GM19043 (cell line): Measurements from ENCODE around the gene GRAMD1B.
A peak's percentile ranks its signal among the peaks of the same experiment; 100 is the strongest.

Experiments used
- ATAC-seq: cut with Tn5 transposase; IDR thresholded peaks from one replicate; pipeline ENCODE4 v1.9.1; 2021; ENCODE audit warnings: low read depth; ENCODE audit not compliant: unreplicated experiment

Gene GRAMD1B

DNA sequence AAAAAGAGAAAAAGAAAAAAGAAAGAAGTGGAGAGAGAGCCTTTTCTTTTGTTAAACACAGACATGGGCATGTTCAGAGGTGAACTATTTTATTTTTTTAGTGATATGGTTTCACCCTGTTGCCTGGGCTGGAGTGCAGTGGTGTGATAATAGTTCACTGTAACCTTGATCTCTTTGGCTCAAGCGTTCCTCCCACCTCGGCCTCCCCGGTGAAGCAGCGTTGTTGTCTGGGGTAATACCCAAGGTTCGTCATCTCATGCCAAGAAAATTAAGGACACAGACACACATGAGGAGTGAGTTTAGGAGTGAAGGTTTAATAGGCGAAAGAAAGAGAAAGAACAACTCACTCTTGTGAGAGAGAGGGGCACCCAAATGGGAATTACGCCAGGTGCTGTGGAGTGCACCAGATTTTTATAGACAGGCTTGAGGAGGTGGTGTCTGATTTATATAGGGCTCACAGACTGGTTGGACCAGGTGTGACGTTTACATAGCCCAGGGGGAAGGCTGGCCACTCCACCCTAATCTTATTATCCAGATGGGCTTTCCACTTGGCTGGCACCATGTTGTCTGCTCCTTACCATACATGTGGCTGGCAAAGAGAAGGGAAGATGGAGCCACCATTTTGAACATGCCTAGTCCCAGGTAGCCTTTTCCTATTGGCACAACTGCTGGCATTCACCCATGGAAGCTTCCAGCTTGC lies 42.3 kb downstream of the GRAMD1B start:
- no peak for ATAC-seq

GRCh38 chr11:123473941-123474677 lies 44.0 kb downstream of the GRAMD1B start:
- ATAC-seq = no peak

DNA sequence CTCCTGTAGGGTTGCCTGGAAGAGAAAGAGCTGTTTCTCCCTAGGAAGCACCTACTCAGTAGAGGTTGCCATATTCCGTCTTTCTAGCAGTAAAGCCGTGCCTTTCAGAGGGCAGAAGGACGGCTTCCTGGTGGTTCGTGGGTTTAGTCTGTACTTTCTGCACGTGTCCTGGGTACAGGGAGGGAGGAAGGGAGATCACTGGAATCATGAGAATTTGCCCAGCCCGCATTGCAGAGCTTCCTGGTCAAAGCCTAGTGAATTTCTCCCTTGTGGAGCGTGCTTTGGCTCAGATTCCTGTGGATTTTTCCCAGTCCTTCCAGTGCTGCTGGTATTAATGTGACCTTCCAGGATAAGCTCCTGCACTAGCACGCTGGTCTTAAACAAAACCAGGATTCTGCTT lies 44.9 kb downstream of the GRAMD1B start:
- no peak for ATAC-seq

DNA sequence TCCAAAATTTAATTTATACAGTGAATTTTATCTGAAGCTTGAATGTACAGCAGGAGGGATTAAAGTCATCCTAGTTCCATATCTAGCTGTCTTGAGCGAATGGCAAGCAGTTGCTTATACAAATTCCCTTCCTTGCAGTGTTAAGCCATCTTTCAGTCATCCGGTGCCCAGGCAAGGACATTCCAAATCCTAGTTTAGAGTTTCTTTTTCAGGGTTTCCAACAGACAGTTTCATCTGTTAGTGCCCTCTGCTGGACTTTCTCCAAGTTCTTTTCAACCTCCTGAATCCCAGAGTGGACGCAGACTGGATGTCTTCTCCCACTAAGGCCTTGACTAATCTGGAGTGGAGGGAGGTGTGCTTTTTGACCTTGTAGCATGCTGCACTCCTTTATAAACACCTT lies 45.4 kb downstream of the GRAMD1B start:
- ATAC-seq = no peak

- no peak for ATAC-seq
Measured at GRCh38 chr11:123477205-123477907, 47.3 kb downstream of the GRAMD1B start.

DNA sequence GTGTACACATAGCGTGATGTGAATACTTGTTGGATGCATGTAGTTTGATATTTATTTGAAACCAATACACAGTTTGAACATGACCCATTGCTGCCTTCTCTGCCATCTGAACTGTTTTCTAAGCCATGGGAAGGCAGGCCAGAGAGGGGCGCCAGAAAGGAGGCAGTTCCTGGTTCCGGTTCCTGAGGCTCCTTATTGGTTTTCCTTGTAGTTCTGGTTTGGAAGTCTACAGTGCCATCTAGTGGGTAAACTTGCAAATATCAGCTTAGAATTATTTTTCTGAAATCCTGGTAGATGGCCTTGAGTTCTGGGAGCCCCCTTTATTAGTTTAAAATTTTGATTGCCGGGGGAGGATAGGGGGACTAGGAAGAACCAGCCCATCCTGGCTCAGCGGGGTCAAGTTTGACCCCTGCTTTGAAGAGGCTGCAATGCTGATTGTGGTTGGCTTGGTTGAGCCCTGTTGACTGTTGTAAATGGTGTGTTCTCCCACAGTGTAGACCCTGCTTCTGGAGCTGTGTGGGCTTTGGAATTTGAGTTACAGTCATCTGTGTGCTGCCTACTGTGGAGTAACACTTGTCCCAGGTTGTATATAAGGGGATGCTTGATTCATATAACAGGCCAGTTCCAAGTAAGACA lies 48.4 kb downstream of the GRAMD1B start:
- no peak for ATAC-seq

- ATAC-seq = peak; percentile 67
Measured at GRCh38 chr11:123479048-123479837, 49.2 kb downstream of the GRAMD1B start.

DNA sequence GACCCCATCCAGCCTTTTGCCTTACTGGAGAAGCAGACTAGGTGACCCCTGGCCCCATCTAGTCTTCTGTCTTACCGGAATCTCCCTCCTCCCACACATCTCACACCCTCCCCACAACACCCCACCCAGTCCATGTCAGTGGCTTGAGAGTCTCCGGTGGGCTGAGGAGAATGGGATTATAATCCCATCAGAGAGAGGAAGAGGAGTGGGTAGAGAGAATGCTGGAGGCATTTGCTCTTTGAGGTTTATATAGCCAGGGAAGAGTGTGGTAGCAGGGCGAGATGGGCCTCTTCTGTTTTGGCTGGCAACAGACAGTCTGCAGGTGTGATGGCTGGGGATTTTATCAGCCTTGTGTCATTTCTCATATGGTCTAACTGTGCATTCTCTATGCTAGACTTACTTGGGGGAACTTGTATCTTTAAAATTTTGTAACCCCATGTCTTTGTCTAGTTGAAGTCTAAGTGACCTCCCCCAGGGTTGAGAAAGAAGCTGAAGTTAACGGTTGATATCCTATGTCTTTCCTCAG lies 50.3 kb downstream of the GRAMD1B start:
- ATAC-seq = no peak

DNA sequence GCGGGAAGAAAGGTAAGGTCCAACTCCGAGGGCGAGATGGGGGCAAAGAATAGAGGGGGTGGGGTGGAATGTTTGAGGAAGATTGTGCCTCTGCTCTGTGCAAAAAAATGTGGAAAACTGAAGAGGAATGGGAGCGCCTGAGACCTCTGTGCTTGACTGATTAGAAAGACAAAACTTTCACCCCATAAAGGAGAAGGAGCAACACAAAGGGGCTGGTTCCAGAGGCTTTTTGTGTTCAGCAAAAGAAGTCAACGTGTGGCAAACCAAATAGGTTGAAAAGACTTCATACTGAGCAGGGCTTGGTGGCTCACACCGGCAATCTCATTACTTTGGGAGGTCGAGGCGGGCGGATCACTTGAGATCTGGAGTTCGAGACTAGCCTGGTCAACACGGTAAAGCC lies 50.8 kb downstream of the GRAMD1B start:
- no peak for ATAC-seq

DNA sequence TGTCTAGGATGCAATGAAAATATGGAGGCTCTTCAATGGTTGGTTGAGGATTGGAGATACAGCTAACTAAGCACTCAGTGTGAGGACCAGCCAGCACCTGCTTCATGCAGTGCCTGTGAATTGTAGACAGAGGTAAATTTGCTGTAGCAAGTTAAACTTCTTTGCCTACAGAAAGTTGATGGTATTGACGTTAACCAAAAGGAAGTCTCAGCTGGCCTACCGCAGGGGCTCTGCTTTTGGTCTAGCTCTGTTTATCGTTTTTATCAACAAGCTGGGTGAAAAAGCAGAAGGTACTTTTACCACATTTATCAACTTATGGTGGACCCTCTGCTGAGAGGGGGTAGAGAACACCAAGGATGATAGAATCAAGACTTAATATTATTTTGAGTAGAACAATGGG lies 51.6 kb downstream of the GRAMD1B start:
- no peak for ATAC-seq

DNA sequence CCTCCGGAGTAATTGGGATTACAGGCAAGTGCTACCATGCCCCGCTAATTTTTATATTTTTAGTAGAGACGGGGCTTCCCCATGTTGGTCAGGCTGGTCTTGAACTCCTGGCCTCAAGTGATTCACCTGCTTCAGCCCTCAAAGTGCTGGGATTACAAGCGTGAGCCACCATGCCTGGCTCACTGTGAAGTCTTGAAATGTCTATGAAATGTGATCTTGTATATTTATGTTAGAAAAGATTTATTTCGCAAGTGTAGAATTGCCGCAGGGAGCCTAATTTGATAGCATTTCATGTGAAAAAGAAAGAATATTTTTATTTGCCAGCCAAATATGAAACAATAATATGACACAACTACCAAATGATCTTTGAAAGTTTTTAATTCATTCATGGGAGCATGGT lies 52.1 kb downstream of the GRAMD1B start:
- ATAC-seq = no peak

DNA sequence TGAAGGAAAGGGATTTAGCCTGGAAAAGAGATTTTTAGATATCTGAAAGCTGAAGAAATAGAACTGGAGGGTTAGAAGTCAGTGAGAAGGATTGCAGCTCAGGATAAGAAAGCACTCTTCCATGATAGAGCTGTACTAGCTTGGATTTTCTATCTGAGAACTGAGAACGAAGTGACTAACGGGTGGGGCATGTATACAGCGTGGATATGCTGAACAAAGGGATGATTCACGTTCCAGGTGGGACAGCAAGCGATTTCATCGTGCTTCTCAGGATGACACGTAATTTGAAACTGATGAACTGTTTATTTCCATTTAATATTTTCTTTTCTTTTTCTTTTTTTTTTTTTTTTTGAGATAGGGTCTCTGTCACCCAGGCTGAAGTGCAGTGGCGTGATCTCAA lies 53.0 kb downstream of the GRAMD1B start:
- ATAC-seq = no peak

DNA sequence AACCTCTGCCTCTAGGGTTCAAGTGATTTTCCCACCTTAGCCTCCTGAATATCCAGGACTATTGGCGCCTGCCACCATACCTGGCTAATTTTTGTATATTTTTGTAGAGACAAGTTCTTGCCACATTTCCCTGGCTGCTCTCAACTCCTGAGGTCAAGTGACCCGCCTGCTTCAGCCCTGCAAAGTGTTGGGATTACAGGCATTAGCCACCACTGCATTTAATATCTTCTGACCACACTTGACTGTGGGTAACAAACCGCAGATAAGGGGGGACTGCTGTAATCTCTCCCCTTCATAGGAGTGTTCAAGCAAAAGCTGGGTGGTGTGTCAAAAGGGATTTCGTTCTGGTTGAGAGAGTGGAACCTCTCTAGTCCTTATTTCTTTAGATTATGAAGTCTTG lies 53.4 kb downstream of the GRAMD1B start:
- ATAC-seq = no peak

DNA sequence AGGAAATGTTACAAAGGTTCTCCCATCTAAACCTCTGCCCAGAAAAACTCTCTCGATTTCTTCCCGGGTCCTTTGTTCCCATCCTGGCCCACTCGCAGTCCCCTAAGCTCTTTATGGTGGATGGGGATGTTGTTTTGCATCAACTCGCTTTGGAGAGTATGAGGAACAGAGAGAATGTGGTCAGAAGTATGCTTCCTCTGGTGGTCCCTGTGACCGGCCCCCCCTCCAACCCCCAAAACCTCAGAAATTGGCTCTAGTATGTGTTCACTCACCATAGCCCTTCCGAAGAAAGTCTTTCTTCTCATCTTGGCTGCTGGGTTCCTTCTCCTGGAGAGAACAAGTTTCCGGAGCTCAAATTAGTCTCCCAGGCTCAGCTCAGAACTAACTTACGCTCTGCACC lies 54.4 kb downstream of the GRAMD1B start:
- peak; percentile 41 for ATAC-seq

- ATAC-seq = no peak
Measured at GRCh38 chr11:123487157-123487744, 57.2 kb downstream of the GRAMD1B start.

DNA sequence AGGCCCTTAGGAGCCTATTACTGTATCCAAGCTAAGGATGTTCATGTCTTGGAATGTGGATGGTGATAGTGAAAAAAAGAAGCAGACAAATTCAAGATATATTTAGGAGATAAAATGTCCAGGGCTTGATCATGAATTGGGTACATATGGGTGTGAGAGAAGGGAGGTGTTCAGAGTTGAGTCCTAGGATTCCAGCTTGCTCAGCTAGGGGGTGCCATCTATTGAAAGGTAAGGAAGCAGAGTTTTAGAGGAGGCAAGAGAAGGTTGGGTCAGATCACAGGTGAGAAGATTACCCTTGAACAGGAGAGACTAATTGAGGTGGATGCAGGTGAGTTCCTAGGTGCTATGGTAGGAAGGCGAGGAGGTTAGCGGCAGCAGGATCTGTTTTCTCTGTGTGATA lies 60.5 kb downstream of the GRAMD1B start:
- ATAC-seq = no peak

GRCh38 chr11:123491241-123491640 lies 61.2 kb downstream of the GRAMD1B start:
- no peak for ATAC-seq

DNA sequence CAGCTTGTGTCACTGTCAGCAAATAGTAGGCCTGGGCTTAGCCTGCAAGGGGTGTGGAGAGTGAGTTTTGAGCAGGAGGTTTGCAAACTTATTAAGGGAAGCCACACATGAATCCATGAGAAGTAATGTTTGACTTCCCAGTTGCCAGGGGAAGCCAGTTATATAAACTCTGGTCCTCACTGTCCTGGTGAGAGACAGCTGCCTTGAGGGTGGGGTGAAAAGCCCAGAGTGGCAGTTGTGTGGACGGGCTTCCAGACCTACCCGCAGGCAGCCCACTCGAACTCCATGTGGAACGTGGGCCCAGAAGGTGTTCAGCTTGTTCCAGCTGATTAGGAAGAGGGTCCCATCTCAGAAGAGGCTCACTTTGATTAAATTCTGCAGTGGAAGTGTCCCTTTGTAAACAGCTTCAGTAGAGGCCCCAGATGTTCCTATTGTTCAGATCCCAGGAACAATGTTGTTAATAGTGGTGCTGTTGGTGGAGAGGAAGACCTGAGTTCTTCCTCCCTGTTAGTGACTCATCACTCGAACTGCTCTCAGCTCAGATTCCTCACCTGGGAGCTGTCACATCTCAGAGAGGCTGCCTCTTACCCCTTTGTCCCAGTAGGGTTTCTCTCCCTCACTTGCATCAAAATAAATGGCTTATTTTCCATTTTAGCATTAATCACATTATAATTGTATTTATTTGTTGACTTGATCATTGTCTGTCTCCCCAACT lies 63.4 kb downstream of the GRAMD1B start:
- no peak for ATAC-seq
